Measurements from ENCODE around the gene ELOVL7. TPM values are rescaled to one million over a fixed set of nuclear protein-coding genes. Genes with fewer than 3 reads are reported as not detected.

The ELOVL7 gene
- total and polyA plus RNA-seq, 2 of the 8 experiments (the other 6 are each of a cell fraction or from before 2014, with no cell fraction given) = 3.1 to 5.1 TPM

GRCh38 chr5:60826653-60827052 lies 17.4 kb downstream of the ELOVL7 start:
- ChIA-PET CTCF (ENCODE audit: partially characterized antibody) (no interaction called here), POLR2A (ENCODE audit: partially characterized antibody) (interaction anchor here (0.9 kb wide), 1 partner anchor 31 kb away, joined by 3 read pairs; no protein-coding TSS in a partner anchor)
- FAIRE-seq (no peak), DNase-seq (ENCODE audit: low read depth in 1 of 2, low spot score in 2 of 2) (no peak)
- H3K27me3 ChIP-seq (replicated peaks in 1 of 4; ENCODE audit: control insufficient read depth in 3 of 4, extremely low read depth in 1 of 4, insufficient read depth in 3 of 4, low read length in 3 of 4) = no peaks in the 10 kb centered on the region
- H4K20me1 ChIP-seq (replicated peaks in 1 of 2; ENCODE audit: control insufficient read depth in 1 of 2, insufficient read depth in 2 of 2, low read length in 2 of 2) = no peaks in the 10 kb centered on the region
- H3K9ac ChIP-seq (replicated peaks in 1 of 4; ENCODE audit: extremely low read depth in 1 of 4, low read depth in 3 of 4, low read length in 3 of 4) = no peak overlapping the region
- H3K4me3 ChIP-seq (ENCODE audit: extremely low read depth in 1 of 4, insufficient read depth in 2 of 4, low read depth in 3 of 4, low read length in 4 of 4) = no peak overlapping the region
- no peaks in the 10 kb centered on the region for H3K79me2 ChIP-seq (ENCODE audit: control insufficient read depth in 1 of 2, insufficient read depth in 2 of 2, low read length in 2 of 2)
- H3K56ac ChIP-seq (replicated peaks; ENCODE audit: insufficient read length, low read depth, low read length) = no peak overlapping the region
- H4K8ac ChIP-seq (ENCODE audit: extremely low read depth, insufficient read depth, low read length) = no peak overlapping the region
- no peaks in the 10 kb centered on the region for H3K9me3 ChIP-seq (ENCODE audit: insufficient read depth in 2 of 2, low read depth in 1 of 2, low read length in 1 of 2)
- no peak overlapping the region for H4K5ac ChIP-seq (ENCODE audit: insufficient read length, low read depth, low read length)
- no peak overlapping the region for H2AK5ac ChIP-seq (ENCODE audit: low read depth, low read length)
- no peak overlapping the region for H3K18ac ChIP-seq (ENCODE audit: extremely low read depth, low read length)
- H3K4ac ChIP-seq (replicated peaks; ENCODE audit: insufficient read length, low read depth, low read length) = no peak overlapping the region
- H2BK120ac ChIP-seq (replicated peaks; ENCODE audit: low read depth, low read length) = no peak overlapping the region
- no peak overlapping the region for H3K14ac ChIP-seq (ENCODE audit: insufficient read length)
- H2BK20ac ChIP-seq (ENCODE audit: low read length) = no peak overlapping the region
- no peaks in the 10 kb centered on the region for H3K79me1 ChIP-seq (ENCODE audit: low read depth, low read length)
- no peaks in the 10 kb centered on the region; the same call in 1 of the 2 replicates for H3K23me2 ChIP-seq (ENCODE audit: low read depth, low read length)
- H3K27ac ChIP-seq (ENCODE audit: low read depth, low read length) = no peak overlapping the region
- H3K23ac ChIP-seq (ENCODE audit: insufficient read length) = no peak overlapping the region
- H2AFZ ChIP-seq (ENCODE audit: low read length) = no peak overlapping the region
- H3K4me1 ChIP-seq (replicated peaks in 1 of 4; ENCODE audit: control insufficient read depth in 3 of 4, insufficient read depth in 4 of 4, low read length in 3 of 4) = no peaks in the 10 kb centered on the region
- H4K91ac ChIP-seq (replicated peaks; ENCODE audit: insufficient read length, low read length) = no peak overlapping the region
- H2BK15ac ChIP-seq (ENCODE audit: low read length) = no peak overlapping the region
- no peak overlapping the region for H2BK5ac ChIP-seq (ENCODE audit: low read depth, low read length)
- H3K36me3 ChIP-seq (ENCODE audit: control insufficient read depth in 2 of 4, insufficient read depth in 4 of 4, low read length in 3 of 4) = no peaks in the 10 kb centered on the region
- H3K4me2 ChIP-seq (ENCODE audit: insufficient read depth in 1 of 2, low read depth in 2 of 2, low read length in 2 of 2) = no peak overlapping the region
- no peak overlapping the region for H2BK12ac ChIP-seq (ENCODE audit: low read depth, low read length)
- TF ChIP-seq, protein P1, sequence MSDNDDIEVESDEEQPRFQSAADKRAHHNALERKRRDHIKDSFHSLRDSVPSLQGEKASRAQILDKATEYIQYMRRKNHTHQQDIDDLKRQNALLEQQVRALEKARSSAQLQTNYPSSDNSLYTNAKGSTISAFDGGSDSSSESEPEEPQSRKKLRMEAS (IDR thresholded peaks at IDR 0.05) = no peak
- TF ChIP-seq CTBP2 (IDR thresholded peaks at IDR 0.05; ENCODE audit: borderline replicate concordance, insufficient read depth, insufficient read length, low read length) = no peak
- no peak for TF ChIP-seq CHD2 (IDR thresholded peaks at IDR 0.05; ENCODE audit: low read length)
- TF ChIP-seq BRCA1 (IDR thresholded peaks at IDR 0.05; ENCODE audit: low read depth, low read length) = no peak
- TF ChIP-seq MAFK (IDR thresholded peaks at IDR 0.05; ENCODE audit: low read depth, low read length) = no peak
- TF ChIP-seq KDM1A (IDR thresholded peaks at IDR 0.05; ENCODE audit: borderline replicate concordance, low read length) = no peak
- no peak for TF ChIP-seq EP300 (IDR thresholded peaks at IDR 0.05; ENCODE audit: borderline replicate concordance in 1 of 2, low read depth in 2 of 2, low read length in 2 of 2)
- TF ChIP-seq CBX5 (IDR thresholded peaks at IDR 0.05; ENCODE audit: low read depth, low read length) = no peak
- TF ChIP-seq TBP (IDR thresholded peaks at IDR 0.05; ENCODE audit: low read depth, low read length) = no peak
- TF ChIP-seq CHD1 (IDR thresholded peaks at IDR 0.05; ENCODE audit: low read depth, low read length) = no peak
- TF ChIP-seq HDAC6 (IDR thresholded peaks at IDR 0.05; ENCODE audit: low read depth, low read length) = no peak
- TF ChIP-seq RXRA (IDR thresholded peaks at IDR 0.05; ENCODE audit: insufficient read depth, low read depth, low read length) = no peak
